OCI-M2 (cell line): ENCODE results near the gene CADM2.

Experiments
- DNase-seq: peaks from one replicate; lab custom pipeline; 2025; ENCODE audit not compliant: unreplicated experiment; lab: John Stamatoyannopoulos, UW

CADM2 gene

GRCh38 chr3:85304360-85304964 lies 345.7 kb downstream of the CADM2 start:
- no peak for DNase-seq

- DNase-seq = no peak
Observed at GRCh38 chr3:85312331-85312730, 353.5 kb downstream of the CADM2 start.

- no peak for DNase-seq
Observed at GRCh38 chr3:85313380-85313779, 354.6 kb downstream of the CADM2 start.

- no peak for DNase-seq
Observed at GRCh38 chr3:85316252-85316651, 357.5 kb downstream of the CADM2 start.

- no peak for DNase-seq
Observed at GRCh38 chr3:85321892-85322291, 363.1 kb downstream of the CADM2 start.

- DNase-seq = no peak
Observed at GRCh38 chr3:85330071-85330470, 371.3 kb downstream of the CADM2 start.

GRCh38 chr3:85337895-85338294 lies 379.1 kb downstream of the CADM2 start:
- no peak for DNase-seq

- no peak for DNase-seq
Observed at GRCh38 chr3:85342915-85343314, 384.1 kb downstream of the CADM2 start.

- no peak for DNase-seq
Observed at GRCh38 chr3:85355572-85355971, 396.8 kb downstream of the CADM2 start.

- DNase-seq = no peak
Observed at GRCh38 chr3:85360742-85361387, 402.1 kb downstream of the CADM2 start.

GRCh38 chr3:85364296-85364909 lies 405.6 kb downstream of the CADM2 start:
- DNase-seq = no peak

- no peak for DNase-seq
Observed at GRCh38 chr3:85370341-85370740, 411.6 kb downstream of the CADM2 start.

- DNase-seq = no peak
Observed at GRCh38 chr3:85376131-85376530, 417.3 kb downstream of the CADM2 start.

GRCh38 chr3:85377115-85377514 lies 418.3 kb downstream of the CADM2 start:
- no peak for DNase-seq

GRCh38 chr3:85384372-85384771 lies 425.6 kb downstream of the CADM2 start:
- DNase-seq = no peak

- no peak for DNase-seq
Observed at GRCh38 chr3:85387913-85388505, 429.2 kb downstream of the CADM2 start.

- DNase-seq = no peak
Observed at GRCh38 chr3:85394424-85394823, 435.6 kb downstream of the CADM2 start.

- no peak for DNase-seq
Observed at GRCh38 chr3:85397434-85397833, 438.6 kb downstream of the CADM2 start.

- DNase-seq = no peak
Observed at GRCh38 chr3:85426121-85426520, 467.3 kb downstream of the CADM2 start.

GRCh38 chr3:85427467-85427866 lies 468.7 kb downstream of the CADM2 start:
- no peak for DNase-seq

GRCh38 chr3:85432081-85432480 lies 473.3 kb downstream of the CADM2 start:
- DNase-seq = no peak

GRCh38 chr3:85433319-85433718 lies 474.5 kb downstream of the CADM2 start:
- no peak for DNase-seq
